ENCODE measurements around the gene ZBTB21.
"Not testable (repeated sequence)": the region's sequence is repeated elsewhere in the genome, so short reads cannot be mapped to it uniquely, and the experiment has no call there.

The ZBTB21 gene

GRCh38 chr21:42004406-42005199 lies 5.6 kb downstream of the ZBTB21 start:
- Mint-ChIP-seq H3K4me1 (peaks cover 53% of the 10 kb centered on the region), H3K27ac (no peak overlapping the region), H3K4me3 (no peak overlapping the region), H3K9me3 (no peaks in the 10 kb centered on the region), H3K36me3 (peaks cover 40% of the 10 kb centered on the region), H3K27me3 (no peaks in the 10 kb centered on the region)
- DNase-seq = no peak
- CTCF ChIA-PET = interaction anchor here (0.8 to 2.7 kb wide), 3 partner anchors 104 to 188 kb away, joined by 3 to 8 read pairs (median 3); no protein-coding TSS in a partner anchor

- Mint-ChIP-seq H3K36me3 (peaks cover 49% of the 10 kb centered on the region), H3K27me3 (no peaks in the 10 kb centered on the region), H3K27ac (peak overlapping the region; percentile 64), H3K4me1 (peaks cover 45% of the 10 kb centered on the region), H3K9me3 (no peaks in the 10 kb centered on the region), H3K4me3 (no peak overlapping the region)
- DNase-seq = no peak
- CTCF ChIA-PET = interaction anchor here (0.6 to 1.1 kb wide), 2 partner anchors 8 to 186 kb away, joined by 4 read pairs; no protein-coding TSS in a partner anchor
These were observed 7.1 kb downstream of the ZBTB21 start for GRCh38 chr21:42003051-42003461.

GRCh38 chr21:42002421-42002958 lies 7.7 kb downstream of the ZBTB21 start:
- peak; percentile 74 for DNase-seq
- Mint-ChIP-seq H3K9me3 (no peaks in the 10 kb centered on the region), H3K27me3 (no peaks in the 10 kb centered on the region), H3K4me3 (peak overlapping the region; percentile 1), H3K36me3 (peaks cover 47% of the 10 kb centered on the region), H3K27ac (peak overlapping the region; percentile 64), H3K4me1 (peaks cover 40% of the 10 kb centered on the region)
- CTCF ChIA-PET = interaction anchor here (0.6 to 1.1 kb wide), 2 partner anchors 9 to 185 kb away, joined by 4 read pairs; no protein-coding TSS in a partner anchor

- Mint-ChIP-seq H3K9me3 (peaks cover under 1% of the 10 kb centered on the region), H3K36me3 (peaks cover 43% of the 10 kb centered on the region), H3K27ac (no peak overlapping the region), H3K4me3 (no peak overlapping the region), H3K27me3 (no peaks in the 10 kb centered on the region), H3K4me1 (peaks cover 36% of the 10 kb centered on the region)
- DNase-seq = no peak
- CTCF ChIA-PET = interaction anchor here (1.0 to 1.1 kb wide), 2 partner anchors 62 to 185 kb away, joined by 4 to 5 read pairs; no protein-coding TSS in a partner anchor
These were observed 8.4 kb downstream of the ZBTB21 start for GRCh38 chr21:42001781-42002180.

- Mint-ChIP-seq H3K27ac (no peak overlapping the region), H3K4me3 (no peak overlapping the region), H3K27me3 (no peaks in the 10 kb centered on the region), H3K4me1 (peaks cover 32% of the 10 kb centered on the region), H3K36me3 (peaks cover 47% of the 10 kb centered on the region), H3K9me3 (peaks cover 8% of the 10 kb centered on the region)
- CTCF ChIA-PET = no interaction called here
- no peak for DNase-seq
These were observed 9.3 kb downstream of the ZBTB21 start for GRCh38 chr21:42000908-42001307.

GRCh38 chr21:41997657-41998056 lies 12.5 kb downstream of the ZBTB21 start:
- Mint-ChIP-seq H3K27me3 (no peaks in the 10 kb centered on the region), H3K9me3 (peaks cover 15% of the 10 kb centered on the region), H3K36me3 (peaks cover 69% of the 10 kb centered on the region), H3K4me3 (no peak overlapping the region), H3K27ac (no peak overlapping the region), H3K4me1 (peaks cover 15% of the 10 kb centered on the region)
- no peak for DNase-seq
- CTCF ChIA-PET = no interaction called here

DNA sequence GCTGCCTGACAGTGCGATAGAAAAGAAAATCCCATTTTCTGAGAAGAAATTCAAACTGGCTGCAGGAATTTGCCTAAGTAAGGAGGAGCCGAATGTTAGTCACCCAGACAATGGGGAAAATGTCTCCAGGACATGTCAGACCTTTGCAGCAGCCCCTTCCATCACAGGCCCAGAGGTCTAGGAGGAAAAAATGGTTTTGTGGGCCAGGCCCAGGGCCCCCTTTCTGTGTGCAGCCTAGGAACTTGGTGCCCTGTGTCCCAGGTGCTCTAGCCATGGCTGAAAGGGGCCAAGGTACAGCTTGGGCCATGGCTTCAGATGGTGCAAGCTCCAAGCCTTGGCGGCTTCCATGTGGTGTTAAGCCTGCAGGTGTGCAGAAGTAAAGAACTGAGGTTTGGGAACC lies 14.6 kb downstream of the ZBTB21 start:
- peaks cover 72% of the 10 kb centered on the region for H3K36me3 Mint-ChIP-seq
- H3K9me3 Mint-ChIP-seq = peaks cover 15% of the 10 kb centered on the region
- no peaks in the 10 kb centered on the region for H3K27me3 Mint-ChIP-seq
- H3K4me3 Mint-ChIP-seq = no peak overlapping the region
- H3K4me1 Mint-ChIP-seq = no peaks in the 10 kb centered on the region
- DNase-seq = no peak
- CTCF ChIA-PET = no interaction called here
- H3K27ac Mint-ChIP-seq = no peak overlapping the region

- H3K27me3 Mint-ChIP-seq, DNase-seq, H3K4me3 Mint-ChIP-seq, H3K4me1 Mint-ChIP-seq, H3K27ac Mint-ChIP-seq, CTCF ChIA-PET: not testable (repeated sequence)
- Mint-ChIP-seq H3K9me3 (peaks cover 15% of the 10 kb centered on the region), H3K36me3 (peaks cover 70% of the 10 kb centered on the region)
These were observed 15.5 kb downstream of the ZBTB21 start for GRCh38 chr21:41994613-41995012.

DNA sequence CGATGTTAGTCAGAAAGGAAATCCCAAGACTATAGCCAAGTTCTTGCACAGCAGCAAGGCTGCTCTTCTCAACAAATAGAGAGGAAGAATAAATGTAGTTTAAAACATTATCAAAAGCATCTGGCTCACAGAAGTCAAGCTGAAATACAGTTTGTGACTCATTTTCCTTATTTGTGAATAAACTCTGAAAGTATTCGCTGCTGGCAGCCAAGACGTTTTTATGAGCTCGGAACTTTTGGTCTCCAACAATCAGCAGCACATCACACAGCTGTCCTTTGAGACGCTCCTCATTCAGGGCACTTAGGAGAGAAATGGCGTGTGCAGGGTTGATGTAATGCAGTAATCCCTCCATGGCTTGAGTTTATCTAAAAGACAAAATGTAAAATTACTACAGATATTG lies 16.4 kb downstream of the ZBTB21 start:
- Mint-ChIP-seq H3K4me3 (no peak overlapping the region), H3K27me3 (no peaks in the 10 kb centered on the region), H3K36me3 (peaks cover 69% of the 10 kb centered on the region), H3K27ac (no peak overlapping the region), H3K9me3 (peaks cover 15% of the 10 kb centered on the region), H3K4me1 (no peaks in the 10 kb centered on the region)
- CTCF ChIA-PET = no interaction called here
- DNase-seq = no peak

- Mint-ChIP-seq H3K4me1 (no peaks in the 10 kb centered on the region), H3K36me3 (peaks cover 61% of the 10 kb centered on the region), H3K27ac (no peak overlapping the region), H3K27me3 (no peaks in the 10 kb centered on the region), H3K9me3 (peaks cover 15% of the 10 kb centered on the region), H3K4me3 (no peak overlapping the region)
- no peak for DNase-seq
- CTCF ChIA-PET = no interaction called here
These were observed 17.6 kb downstream of the ZBTB21 start for GRCh38 chr21:41992576-41992975.

GRCh38 chr21:41991659-41992058 lies 18.5 kb downstream of the ZBTB21 start:
- CTCF ChIA-PET = no interaction called here
- no peak overlapping the region for H3K4me3 Mint-ChIP-seq
- DNase-seq = no peak
- no peak overlapping the region for H3K27ac Mint-ChIP-seq
- no peaks in the 10 kb centered on the region for H3K27me3 Mint-ChIP-seq
- H3K4me1 Mint-ChIP-seq = no peaks in the 10 kb centered on the region
- peaks cover 13% of the 10 kb centered on the region for H3K9me3 Mint-ChIP-seq
- peaks cover 57% of the 10 kb centered on the region for H3K36me3 Mint-ChIP-seq

DNA sequence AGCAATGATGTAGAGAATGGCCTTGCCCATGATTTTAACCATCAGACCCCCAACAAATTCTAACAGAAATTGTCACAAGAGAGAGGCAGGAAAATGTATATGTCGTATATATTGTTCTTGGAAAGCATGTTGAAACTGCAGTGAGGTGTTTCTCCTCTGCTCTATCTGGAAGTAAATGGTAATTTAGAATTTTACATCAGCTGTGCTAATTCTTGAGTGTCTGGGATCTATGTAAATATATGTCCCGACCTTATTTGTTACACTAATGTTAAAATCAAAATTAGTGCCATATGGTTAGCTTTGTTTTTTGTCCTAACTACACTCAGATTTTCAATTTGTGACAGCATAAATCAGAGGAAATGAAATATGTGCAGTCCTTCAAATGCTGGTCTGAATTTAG lies 20.5 kb downstream of the ZBTB21 start:
- DNase-seq = no peak
- H3K4me1 Mint-ChIP-seq = no peaks in the 10 kb centered on the region
- H3K9me3 Mint-ChIP-seq = no peaks in the 10 kb centered on the region
- H3K36me3 Mint-ChIP-seq = peaks cover 38% of the 10 kb centered on the region
- CTCF ChIA-PET = no interaction called here
- no peak overlapping the region for H3K4me3 Mint-ChIP-seq
- H3K27me3 Mint-ChIP-seq = no peaks in the 10 kb centered on the region
- no peak overlapping the region for H3K27ac Mint-ChIP-seq

DNA sequence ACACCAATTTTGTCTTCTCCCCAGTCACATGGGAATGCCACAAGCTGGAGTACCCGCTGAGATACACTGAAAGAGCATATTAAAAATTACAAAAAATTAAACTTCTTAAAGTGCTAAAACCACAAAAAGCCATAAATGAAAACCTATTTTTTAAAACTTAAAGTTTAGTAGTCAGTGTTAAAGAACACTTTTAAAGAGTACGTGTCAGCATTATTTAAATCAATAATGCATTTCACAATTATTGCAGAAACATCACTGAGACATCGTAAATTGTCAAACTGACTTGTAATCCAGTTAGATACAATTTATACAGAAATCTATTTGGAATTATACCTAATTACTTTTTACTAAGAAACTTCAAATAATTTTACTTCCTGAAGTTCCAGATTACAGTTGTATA lies 22.9 kb downstream of the ZBTB21 start:
- Mint-ChIP-seq H3K27ac (no peak overlapping the region), H3K4me1 (no peaks in the 10 kb centered on the region), H3K36me3 (peaks cover 22% of the 10 kb centered on the region), H3K9me3 (peaks cover 9% of the 10 kb centered on the region), H3K4me3 (no peak overlapping the region), H3K27me3 (peaks cover 5% of the 10 kb centered on the region)
- no peak for DNase-seq
- CTCF ChIA-PET = no interaction called here

- no peak overlapping the region for H3K4me3 Mint-ChIP-seq
- CTCF ChIA-PET = interaction anchor here (0.8 kb wide), 1 partner anchor 121 kb away, joined by 3 read pairs; no protein-coding TSS in a partner anchor
- no peak for DNase-seq
- H3K4me1 Mint-ChIP-seq = no peaks in the 10 kb centered on the region
- peaks cover 10% of the 10 kb centered on the region for H3K27me3 Mint-ChIP-seq
- peaks cover 10% of the 10 kb centered on the region for H3K9me3 Mint-ChIP-seq
- H3K36me3 Mint-ChIP-seq = peaks cover 12% of the 10 kb centered on the region
- H3K27ac Mint-ChIP-seq = no peak overlapping the region
These were observed 24.3 kb downstream of the ZBTB21 start for GRCh38 chr21:41985662-41986416.

All from activated naive CD4-positive, alpha-beta T cell treated with anti-CD3 and anti-CD28 coated beads, Interleukin-2, amount 10 ng/mL, durations not matched to agents 7 days and 5 days (primary cell).